Middle frontal gyrus (tissue), 1 donor: ENCODE results near the gene RELB.

ENCODE experiments used
- DNase-seq: peaks from one replicate; pipeline ENCODE4 v3.0.0-alpha.2; 2015; ENCODE audit warnings: low spot score; ENCODE audit errors: extremely low spot score

The RELB gene

GRCh38 chr19:45020071-45020470 lies 18.8 kb downstream of the RELB start:
- no peak for DNase-seq

GRCh38 chr19:45021971-45022370 lies 20.7 kb downstream of the RELB start:
- no peak for DNase-seq

DNA sequence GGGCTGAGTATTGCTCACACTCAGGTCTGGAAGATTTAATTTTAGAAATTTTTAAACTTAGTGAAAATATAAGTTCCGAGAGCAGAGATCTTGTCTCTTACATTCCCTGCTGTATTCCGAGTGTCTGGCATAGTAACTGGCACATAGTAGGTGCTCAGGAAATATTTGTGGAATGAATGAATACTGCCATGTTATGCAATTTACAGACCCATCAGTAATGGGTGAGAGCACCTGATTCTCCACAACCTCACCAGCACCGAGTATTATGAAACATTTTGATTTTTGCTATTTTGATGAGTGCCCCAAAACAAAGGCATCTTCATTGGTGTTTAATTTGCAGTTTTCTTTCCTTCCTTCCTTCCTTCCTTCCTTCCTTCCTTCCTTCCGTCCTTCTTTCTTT lies 21.8 kb downstream of the RELB start:
- no peak for DNase-seq

DNA sequence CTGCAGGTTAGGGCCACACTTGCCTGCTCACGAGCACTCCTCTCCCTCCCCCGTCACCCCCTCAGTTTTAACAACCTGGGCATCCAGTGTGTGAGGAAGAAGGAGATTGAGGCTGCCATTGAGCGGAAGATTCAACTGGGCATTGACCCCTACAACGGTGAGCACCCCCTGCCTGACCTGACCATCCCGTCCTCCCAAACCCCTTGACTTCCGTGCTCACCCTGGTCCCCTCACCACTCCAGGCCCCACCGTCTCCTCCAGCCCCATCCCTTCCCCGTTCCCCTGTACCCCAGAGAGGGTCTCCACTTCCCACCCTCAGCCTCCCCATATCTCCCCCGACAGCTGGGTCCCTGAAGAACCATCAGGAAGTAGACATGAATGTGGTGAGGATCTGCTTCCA lies 24.0 kb downstream of the RELB start:
- no peak for DNase-seq

DNA sequence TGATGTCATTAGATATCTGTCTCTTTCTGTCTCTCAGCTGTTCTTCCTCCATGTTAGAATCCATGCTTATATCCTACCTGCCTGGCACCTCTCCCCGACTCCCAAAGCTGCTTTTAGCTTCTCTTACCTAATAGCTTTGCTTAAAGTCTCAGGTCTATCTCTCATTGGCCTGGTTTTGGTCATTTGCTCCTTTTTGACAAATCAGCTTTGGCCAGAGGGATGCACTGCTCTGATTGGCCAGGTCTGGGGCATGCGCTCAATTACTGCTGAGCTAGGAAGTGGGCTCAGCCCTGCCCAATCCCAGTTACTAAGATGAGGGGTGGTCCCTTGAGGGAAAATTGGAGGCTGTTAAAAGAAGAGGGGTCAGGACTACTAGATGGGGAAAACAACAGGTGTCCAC lies 26.1 kb downstream of the RELB start:
- DNase-seq: no peak

GRCh38 chr19:45030825-45031224 lies 29.6 kb downstream of the RELB start:
- no peak for DNase-seq

GRCh38 chr19:45032421-45032820 lies 31.2 kb downstream of the RELB start:
- no peak for DNase-seq

GRCh38 chr19:45035755-45036154 lies 34.5 kb downstream of the RELB start:
- no peak for DNase-seq

- DNase-seq: no peak
Observed at GRCh38 chr19:45037393-45038169, 36.3 kb downstream of the RELB start.

DNA sequence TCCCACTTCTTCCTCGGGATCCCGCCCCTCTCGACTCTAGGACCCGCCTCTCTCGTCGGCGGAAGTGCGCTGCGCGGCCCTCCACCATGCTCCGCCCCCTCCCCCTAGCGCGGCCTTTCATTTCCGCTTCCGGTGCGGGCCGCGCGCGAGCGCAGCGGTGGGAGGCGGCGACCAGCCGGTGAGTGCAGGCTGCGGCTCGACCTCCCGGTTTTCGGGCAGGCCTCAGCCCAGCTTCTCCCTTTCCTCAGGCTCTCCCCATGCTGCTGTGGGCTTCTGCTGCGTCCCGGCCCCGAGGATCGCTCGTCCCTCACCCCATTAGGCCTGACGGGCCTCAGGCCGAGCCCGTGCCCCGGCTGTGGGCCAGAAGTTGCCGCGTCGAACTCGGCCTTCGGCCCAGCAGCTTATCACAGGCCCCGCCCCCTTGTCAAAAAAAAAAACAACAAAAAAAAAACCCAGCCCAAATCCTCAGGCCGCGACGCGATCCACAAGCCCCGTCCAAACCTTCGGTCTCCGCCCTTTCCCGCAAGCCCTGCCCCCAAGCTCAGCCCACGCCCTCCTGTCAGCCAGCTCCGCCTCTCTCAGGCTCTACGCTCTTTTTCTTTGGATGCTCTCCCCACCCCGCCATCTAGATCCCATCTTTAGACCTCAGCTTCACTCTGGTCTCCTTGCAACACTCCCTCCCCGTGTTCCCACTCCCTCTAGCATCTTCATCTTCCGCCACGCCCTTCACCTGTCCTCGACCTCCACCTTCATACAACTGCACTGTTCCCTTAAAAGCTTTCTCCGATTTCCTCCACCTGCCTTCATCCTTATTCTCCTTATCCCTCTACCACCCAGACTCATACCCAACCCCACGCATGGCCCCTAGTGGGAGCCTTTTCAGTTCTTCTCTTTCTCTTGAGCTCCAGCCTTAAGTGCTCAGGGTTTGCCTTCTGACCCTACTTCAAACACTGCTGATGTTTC lies 37.9 kb downstream of the RELB start, which contains the start of gene CLASRP:
TSS of gene CLASRP (plus strand) at position 115 of the 963 bp plus-strand sequence. CDS start 1,168 bp downstream, outside the sequence.
- DNase-seq: peak; percentile 80

DNA sequence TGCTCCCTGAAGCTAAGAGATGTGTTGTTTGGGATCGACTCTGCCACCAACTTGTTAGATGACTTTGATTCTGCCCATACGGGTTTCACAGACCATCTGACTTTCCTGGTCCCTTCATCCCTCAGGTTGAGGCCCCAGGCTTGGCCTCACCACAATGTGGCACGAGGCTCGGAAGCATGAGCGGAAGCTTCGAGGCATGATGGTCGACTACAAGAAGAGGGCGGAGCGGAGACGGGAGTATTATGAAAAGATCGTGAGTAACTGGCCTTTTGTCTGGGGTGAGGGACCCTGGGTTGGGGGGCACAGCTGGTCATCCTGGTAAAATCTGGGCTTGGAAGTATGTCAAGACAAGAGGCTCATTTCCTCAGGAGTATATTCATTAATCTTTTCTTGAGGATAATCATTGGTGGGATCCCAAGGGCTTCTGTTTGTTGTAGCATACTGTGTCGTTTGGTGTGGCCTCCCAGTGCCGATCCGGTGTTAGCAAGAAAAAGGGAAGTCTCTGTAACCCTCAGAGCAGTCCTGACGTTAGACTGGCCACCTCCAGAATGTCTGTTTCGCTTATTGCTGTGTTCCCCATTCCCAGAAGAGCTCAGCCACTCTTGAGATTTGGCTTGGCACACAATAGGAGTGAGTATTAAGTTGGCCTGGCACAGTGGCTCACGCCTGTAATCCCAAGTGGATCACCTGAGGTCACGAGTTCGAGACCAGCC lies 39.0 kb downstream of the RELB start:
- no peak for DNase-seq

DNA sequence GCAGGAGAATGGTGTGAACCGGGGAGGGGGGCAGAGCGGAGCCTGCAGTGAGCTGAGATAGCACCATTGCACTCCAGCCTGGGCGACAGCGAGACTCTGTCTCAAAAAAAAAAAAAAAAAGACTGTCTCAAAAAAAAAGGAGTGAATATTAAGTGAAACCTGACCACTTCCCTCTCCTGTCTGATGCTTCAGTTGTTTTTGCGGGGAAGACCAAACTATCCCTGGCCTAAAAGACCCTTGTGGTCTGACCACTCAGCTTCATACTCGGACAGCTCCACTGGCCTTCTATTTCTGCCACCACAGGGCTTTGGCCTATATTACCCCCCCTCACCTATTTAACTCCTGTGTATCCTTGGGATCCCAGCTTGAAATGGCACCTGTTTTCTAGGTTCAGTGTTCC lies 39.9 kb downstream of the RELB start:
- DNase-seq: no peak

DNA sequence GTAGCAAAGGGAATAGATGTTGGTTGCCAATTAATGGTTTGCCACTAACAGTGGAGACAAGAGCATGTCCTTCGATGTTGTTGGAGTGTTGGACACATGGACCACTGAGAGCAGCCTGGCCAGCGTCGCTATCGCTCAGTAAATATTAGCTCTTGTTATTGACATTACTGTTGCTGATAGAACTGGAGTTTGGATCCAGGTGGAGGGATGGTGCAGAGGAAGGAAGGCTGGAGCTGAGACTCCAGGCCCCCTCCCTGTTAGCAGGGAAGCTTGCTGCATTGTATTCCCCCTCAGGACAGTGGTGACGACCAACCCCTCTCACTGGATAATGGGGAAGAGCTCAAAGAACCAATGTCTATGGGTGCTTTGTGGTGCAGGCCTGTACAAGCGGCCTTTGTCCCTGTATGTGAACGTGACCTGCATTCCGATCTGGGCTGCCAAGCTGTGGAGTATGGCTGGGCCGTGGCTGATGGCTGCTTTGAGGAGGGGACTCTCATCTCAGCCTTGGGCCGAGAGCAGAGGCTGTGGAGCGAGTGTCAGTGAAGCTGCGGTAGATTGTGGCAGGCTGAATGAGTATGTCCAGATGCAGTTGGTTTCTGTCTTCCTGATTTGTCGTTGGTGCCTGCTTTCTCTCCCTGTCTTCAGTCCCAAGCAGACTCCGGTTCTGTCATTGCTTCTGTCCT lies 44.5 kb downstream of the RELB start:
- peak; percentile 78 for DNase-seq

DNA sequence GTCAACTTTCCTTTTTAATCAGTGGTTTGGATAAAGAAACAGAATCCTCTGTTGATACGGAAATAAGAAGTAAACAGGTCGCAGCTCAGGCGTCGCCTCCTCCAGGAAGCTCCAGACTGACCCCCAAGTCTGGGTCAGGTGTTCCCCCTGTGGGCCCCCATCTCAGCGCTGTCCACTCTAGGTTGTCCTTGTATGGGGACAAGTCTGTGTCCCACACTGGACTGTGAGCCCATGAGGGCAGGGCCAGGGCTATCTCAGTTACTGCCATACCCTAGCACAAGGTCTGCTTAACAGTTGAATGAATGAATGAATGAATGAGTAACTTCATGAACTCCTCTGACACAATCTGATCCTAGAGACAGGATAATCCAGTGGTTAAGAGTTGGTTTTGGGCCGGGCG lies 45.1 kb downstream of the RELB start:
- no peak for DNase-seq

DNA sequence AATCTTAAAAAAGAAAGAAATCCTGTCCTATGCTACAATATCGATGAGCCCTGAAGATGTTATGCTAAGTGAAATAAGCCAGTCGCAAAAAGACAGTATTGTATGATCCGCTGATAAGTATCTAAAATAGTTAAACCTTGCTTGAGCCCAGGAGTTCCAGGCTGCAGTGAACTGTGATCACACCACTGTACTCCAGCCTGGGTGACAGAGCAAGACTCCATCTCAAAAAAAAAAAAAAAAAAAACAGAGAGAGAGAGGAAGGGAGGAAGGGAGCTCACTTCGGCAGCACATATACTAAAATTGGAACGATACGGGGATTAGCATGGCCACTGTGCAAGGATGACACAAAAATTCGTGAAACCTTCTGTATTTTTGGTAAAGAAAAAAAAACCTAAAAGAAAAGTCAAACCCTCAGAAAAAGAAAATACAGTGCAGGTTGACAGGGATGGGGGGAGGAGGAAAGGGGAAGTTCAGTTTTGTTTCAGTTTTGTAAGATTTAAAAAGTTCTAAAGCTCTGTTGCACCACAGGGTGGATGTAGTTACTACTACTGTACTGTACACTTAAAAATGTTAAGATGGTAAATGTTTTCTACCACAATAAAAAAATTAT lies 46.0 kb downstream of the RELB start:
- no peak for DNase-seq

DNA sequence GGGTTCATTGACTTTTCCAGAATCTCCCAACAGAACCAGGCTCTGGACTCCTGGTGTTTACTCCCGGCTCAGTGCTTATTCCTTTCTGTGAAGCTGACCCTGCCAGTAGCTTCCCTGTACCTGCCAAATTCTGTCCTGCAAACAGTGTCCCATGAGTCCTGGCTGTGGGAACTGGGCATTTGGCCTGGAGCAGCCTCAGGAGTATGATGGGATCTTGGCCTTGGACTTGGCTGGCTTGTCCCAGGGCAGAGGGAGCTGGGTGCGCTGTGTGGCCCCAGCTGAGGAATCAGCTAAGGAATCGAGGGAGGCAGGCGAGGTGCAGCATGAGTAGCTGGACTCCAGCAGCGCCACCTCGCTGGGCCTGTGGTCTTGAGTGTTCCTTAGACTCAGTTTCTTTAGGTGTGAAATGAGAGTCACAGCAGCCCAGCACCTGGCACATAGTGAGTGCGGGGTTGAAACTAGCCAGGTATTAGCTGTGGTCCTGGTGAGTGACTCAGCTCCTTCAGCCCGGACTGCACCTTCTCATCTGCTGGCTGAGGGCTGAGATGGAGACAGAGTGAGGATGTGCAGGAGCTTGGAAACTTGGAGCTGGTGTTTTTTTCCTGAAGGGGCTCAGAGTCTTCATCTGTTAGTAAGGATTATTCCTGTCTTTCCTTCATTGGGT lies 47.9 kb downstream of the RELB start:
- no peak for DNase-seq

GRCh38 chr19:45050036-45050435 lies 48.8 kb downstream of the RELB start:
- DNase-seq: no peak

GRCh38 chr19:45051929-45052579 lies 50.8 kb downstream of the RELB start:
- no peak for DNase-seq

GRCh38 chr19:45056831-45057230 lies 55.6 kb downstream of the RELB start:
- no peak for DNase-seq

DNA sequence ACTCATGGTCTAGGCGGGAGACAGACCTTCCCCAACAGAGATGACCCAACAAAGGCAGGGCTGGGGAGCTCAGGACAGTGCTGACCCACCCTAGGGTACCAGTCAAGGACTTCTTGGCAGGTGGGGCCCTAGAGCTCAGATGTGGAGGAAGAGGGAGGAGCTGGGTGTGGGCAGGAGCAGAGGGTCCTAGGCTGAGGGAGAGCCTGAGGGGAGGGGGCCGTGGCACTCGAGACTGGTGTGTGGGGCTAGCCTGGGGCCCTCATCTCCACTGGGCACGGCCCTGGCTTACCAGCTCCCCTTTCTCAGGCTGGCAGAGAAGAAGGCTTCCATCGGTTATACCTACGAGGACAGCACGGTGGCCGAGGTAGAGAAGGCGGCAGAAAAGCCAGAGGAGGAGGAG lies 56.2 kb downstream of the RELB start:
- no peak for DNase-seq
